ENCODE measurements around the gene PIGN. TPM values are rescaled to one million over a fixed set of nuclear protein-coding genes. Genes with fewer than 3 reads are reported as not detected.
"Not testable (repeated sequence)": the region's sequence is repeated elsewhere in the genome, so short reads cannot be mapped to it uniquely, and the experiment has no call there.

PIGN gene
- total RNA-seq, 1 donor = 22.9 TPM

DNA sequence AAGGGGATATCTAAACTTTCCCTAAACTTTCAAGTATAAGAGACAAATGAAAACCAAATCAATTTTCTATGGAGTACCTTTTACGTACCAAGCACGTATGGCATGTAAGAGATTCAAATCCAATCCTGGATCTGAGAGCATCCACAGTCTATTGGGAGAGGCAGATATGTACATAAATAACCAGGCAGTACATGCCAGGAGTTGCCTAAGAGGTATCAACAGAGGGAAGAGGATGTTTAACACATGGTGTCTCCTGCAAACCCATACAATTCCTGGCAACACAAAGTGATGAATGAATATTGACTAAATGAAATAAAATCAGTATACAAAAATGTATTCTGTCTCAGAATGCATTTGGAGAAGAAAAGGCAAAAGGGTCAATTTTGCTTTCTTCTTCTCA lies 116.6 kb downstream of the PIGN start:
- no peak for DNase-seq (ENCODE audit: low read depth in 2 of 3, low spot score in 2 of 3)

DNA sequence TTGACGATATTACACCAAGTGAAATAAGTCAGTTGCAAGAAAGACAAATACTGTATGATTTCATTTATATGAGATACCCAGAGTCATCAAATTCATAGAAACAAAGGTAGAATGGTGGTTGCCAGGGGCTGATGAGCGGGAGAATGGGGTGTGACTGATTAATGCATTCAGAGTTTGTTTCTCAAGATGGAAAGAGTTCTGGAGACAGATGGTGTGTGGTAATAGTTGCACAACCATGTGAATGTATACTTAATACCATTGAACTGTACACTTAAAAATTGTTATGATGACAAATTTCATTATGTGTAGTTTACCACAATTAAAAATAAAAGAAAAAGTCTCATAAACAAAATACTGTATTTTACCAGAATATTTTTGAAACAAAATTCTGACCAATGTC lies 117.3 kb downstream of the PIGN start:
- no peak for DNase-seq (ENCODE audit: low read depth in 2 of 3, low spot score in 2 of 3)

DNA sequence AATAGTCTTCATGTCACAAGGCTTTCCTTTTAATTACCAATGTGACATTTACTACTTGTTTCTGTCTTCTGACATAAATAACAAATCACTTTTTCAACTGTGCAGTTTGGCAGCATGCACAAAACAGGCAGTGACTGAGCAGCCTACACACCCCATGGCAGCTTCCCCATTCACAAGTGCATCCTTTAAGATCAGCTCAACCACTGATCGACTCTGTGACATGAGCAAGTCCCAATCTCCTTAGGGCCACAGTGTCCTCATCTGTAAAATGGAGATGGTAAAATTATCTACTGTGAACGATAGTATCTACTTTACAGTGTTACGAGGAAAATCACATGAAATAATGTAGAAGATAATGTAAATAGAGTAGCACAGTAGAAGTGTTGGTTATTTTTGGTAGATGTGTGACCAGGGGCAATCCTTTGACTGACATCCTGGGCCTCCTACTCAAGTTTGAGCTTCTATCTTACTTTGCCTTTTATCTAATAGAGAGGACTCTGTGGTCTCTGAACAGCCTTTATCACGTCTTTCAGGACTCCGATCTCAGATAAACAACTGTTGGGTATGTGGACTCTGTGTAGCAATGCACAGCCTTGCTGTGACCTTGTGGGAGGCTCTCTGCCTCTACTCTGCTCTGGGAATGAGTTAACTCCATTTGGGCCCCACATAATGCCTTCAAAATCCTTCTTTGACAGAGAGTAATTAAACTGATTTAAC lies 120.6 kb downstream of the PIGN start:
- no peak for DNase-seq (ENCODE audit: low read depth in 2 of 3, low spot score in 2 of 3)

DNA sequence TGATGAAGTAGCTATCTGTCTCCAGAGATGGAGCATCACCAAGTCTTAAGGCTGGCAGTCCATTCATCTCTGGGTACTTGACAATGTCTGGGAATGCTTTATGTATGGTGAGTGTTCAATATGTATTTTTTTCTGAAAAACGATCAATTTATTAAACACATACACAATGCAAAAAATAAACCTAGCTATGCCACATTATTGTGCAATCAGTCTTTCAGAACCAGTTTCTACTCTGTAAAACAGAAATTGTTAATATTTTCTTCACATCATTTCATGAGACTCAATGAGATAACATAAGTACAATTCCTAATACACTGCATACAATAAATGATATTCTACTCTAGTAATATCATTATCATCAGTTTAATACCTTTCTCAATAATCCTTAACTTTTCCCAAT lies 122.5 kb downstream of the PIGN start:
- no peak for DNase-seq (ENCODE audit: low read depth in 2 of 3, low spot score in 2 of 3)

DNA sequence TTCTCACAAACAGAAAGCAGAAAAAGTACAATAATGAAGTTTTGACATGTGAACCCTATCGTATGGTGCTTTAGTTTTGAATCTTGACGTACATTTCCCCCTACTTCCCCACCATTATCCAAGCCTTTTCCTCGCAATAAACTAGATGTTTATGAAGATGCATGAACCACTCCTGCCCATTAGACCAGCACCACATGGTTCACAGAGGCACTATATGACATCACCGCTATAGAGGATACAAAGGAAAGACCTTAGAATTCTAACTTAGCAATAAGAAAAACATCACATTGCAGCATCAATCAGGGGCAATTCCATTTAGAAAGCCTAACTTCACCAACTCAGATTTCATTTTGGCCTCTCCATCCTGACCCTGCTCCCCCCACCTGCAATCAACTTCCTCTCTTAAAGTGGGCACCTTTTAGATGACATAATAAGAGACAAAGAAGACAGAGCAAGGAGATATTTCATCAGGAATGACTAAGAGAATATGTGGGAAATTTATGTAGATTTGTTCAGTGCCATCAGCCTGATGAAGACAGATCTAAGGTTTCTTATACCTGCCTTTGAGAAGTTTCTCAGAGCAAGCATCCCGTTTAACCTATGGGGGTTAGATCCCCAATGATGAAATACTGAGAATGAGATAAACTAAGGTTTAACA lies 124.9 kb downstream of the PIGN start:
- no peak for DNase-seq (ENCODE audit: low read depth in 2 of 3, low spot score in 2 of 3)

DNA sequence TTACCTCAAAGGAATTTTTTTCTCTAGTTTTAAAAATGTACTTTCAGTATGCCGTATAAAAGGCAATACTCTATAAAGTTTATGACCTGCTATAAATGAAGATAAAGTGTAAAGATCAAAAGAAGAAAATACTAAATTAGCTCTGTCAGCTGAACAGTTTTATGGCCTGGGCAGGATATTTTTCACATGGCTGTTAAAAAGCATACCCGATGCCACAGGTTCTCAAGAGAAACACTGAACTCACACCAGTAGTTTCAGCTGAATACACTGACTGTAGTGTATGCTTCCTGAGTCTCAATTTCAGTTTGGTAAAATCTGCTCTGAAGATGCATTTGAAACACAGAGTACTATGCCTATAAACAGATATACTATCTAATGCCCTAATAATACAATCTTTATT lies 126.0 kb downstream of the PIGN start:
- no peak for DNase-seq (ENCODE audit: low read depth in 2 of 3, low spot score in 2 of 3)

DNA sequence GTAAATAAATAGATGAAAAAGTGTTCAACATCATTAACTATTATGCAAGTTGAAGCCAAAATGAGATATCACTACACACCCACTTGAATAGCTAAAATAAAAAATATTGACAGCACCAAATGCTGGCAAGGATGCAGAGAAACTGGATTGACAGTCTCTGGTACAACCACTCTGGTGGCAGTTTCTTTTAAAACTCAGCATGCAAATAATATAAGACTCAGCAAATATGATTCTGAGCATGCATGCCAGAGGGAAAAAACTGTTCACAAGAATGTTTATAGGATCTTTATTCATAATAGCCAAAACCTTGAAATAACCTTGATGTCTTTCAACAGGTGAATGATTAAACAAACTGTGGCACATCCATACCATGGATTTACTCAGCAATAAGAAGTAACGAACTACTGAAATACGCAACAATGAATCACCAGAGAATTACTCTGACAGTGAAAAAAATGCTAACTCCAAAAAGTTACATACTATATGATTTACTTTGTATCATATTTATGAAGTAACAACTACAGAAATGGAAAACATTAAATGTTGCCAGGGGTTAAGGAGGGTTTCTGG lies 131.8 kb downstream of the PIGN start:
- DNase-seq (ENCODE audit: low read depth in 2 of 3, low spot score in 2 of 3) = no peak

DNA sequence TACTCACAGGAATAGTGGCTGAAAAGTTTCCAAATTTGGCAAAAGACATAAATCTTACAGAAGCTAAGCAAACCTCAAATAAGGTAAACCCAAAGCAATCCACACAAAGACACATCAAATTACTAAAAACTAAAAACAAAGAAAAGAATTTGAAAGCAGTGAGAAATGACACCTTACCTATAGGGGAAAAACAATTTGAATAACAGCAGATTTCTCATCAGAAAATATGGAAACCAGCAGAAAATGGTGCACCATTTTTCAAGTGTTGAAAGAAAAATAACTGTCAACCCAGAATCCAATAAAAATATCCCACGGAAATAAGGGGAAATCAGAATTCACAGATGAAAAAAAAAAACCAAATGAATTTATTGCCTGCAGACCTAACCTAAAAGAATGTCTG lies 138.6 kb downstream of the PIGN start:
- DNase-seq (ENCODE audit: low read depth in 2 of 3, low spot score in 2 of 3) = no peak

DNA sequence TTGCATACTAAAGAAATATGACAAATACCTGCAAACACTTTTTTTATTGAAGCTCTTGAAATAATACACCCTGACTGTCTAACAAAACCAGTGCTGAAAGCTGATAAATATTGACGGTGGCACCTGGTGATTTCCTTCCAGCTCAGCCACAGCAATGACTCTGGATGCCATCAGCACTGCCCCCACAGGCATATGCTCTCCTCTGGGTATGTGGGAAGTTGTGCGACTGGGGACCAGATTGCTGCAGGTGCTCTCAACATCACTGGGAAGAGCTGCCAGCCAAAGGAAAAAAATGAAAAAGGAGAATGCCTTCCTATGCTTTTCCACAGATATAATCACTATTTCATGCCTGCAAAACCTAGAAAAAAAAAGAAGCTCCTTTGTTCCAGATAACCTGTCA lies 141.5 kb downstream of the PIGN start:
- DNase-seq (ENCODE audit: low read depth in 2 of 3, low spot score in 2 of 3) = no peak

DNA sequence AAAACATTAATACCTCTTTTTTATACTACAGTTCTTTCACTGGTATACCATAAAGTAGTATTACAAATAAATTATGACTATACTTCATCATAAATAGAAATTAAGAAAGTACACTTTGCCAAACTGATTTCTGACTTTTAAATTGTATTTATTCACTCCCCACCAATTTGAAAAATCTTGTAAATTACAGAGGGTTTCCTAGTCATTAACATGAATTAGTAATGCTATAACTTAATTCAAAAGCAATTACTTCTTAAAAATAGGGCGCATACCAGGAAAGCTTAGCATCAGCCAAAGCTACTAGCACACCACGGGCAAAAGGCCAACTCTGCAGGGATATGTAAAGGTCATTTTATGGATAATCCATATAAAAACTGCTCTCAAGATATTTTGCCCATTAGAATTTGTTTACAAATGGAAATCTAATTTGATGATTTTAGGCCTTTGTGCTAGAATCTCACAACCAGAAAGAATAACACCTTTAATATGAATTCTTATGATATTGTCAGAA lies 142.3 kb downstream of the PIGN start:
- DNase-seq (ENCODE audit: low read depth in 2 of 3, low spot score in 2 of 3) = no peak

DNA sequence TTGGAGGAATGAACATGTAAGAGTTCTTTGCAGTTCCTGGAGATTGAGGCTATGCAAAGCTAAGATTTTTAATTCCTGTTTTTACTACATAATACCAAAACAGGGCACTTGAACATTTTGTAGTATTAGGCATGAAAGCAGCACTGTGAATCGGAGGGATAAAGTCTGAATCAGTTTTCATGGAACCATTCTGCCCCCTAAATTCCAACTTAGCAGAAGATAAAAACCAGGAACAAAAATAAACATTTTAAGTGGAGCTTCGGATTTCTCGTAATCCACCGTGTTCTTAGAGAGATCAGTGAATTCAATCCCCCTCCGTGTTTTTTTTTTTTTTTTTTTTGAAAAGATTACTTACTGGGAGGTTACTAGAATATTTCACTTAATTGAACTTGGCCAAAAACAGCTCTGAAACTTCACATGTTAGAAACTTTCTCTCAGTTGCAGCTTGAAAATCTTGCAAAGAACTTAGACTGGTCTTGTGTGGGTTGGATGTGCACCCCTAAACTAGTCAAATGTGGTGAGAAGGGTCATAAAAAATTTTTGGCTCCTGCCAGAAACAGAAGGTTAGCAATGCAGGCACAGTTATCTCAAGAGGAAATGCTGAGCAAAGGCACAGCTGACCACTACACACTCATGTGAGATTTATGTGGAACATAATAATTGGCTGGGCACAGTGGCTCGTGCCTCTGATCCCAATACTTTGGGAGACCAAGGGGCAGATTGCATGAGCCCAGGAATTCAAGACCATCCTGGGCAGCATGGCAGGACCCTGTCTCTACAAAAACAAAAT lies 148.7 kb downstream of the PIGN start:
- no peak for DNase-seq (ENCODE audit: low read depth in 2 of 3, low spot score in 2 of 3)

DNA sequence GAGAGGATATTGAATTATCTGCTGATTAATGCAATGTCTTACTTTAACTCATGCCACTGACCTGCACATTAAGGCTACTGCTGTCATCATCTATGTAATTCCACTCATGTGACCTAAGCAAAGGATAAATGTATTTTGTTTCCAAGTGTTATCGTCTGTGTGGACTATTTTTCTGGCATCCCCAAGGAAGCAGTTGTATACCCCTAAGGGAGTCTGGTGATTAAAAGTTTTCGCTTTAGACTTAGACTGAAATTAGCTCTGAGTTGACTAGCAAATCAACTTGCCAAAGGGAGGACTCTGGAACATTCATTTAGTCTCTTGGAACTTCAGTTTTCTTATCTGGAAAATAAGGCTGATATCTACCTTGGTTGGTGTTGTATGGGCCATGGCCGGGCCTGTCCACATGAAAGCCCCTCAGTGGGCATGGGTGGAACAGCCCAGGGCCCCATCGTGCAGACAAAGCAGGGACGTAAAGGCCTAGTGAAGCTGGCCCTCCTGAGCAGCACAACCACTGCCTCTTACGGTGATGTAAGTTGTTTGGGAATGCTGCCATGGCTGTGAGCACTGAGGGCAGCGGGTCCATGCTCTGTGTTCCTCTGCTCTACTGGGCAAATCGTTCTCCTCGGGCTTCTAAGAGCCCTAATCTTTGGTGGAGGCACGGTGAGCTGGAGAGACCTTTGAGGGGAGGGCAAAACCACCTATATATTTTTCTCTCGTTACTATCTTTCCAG lies 149.7 kb downstream of the PIGN start:
- DNase-seq (ENCODE audit: low read depth in 2 of 3, low spot score in 2 of 3) = no peak

DNA sequence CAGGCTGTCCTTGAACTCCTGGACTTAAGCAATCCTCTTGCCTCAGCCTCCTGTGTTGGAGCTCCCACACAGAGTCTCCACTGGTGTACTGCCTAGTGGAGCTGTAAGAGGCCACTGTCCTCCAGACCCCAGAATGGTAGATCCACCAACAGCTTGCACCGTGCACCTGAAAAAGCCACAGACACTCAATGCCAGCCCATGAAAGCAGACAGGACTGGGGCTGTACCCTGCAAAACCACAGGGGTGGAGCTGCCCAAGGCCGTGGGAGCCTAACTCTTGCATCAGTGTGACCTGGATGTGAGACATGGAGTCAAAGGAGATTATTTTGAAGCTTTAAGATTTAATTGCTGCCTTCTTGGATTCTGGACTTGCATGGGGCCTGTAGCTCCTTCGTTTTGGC lies 152.6 kb downstream of the PIGN start:
- DNase-seq (ENCODE audit: low read depth in 2 of 3, low spot score in 2 of 3) = not testable (repeated sequence)

DNA sequence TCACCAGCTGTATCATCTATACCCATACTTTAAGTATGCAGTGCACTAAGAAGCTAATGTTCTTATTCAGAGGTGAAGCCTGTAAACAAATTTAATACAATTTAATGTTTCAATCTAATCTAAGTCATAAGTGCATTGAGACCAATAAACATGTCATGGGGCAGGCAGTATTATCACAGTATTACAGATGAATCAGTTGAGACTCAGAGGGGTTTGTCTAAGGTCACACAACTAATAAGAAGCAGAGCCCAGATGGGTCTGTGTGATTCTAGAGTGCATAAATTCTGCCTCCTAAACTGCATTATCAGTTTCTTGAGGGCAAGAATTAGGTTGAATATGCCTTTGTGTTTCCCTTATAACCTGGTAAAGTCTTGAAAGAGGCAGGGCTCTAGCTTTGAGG lies 153.1 kb downstream of the PIGN start:
- DNase-seq (ENCODE audit: low read depth in 2 of 3, low spot score in 2 of 3) = no peak

DNA sequence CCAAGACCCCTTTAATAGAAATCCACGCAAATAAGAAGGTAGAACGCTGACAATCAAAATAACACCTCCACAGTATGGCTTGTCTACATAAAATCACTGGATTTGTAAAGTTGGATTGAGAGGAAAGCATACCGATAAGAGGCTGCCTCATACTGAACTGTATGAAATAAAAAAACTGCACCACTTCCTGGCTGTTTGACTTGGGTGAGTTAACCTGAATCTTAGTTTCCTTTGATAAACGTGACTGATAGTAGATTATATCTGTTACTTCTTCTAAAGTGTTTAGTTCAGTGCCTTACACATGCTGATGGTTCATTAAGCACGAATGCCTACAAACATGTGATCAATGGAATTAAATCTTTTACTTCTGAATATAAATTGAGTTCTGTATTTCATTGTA lies 153.6 kb downstream of the PIGN start:
- no peak for DNase-seq (ENCODE audit: low read depth in 2 of 3, low spot score in 2 of 3)

DNA sequence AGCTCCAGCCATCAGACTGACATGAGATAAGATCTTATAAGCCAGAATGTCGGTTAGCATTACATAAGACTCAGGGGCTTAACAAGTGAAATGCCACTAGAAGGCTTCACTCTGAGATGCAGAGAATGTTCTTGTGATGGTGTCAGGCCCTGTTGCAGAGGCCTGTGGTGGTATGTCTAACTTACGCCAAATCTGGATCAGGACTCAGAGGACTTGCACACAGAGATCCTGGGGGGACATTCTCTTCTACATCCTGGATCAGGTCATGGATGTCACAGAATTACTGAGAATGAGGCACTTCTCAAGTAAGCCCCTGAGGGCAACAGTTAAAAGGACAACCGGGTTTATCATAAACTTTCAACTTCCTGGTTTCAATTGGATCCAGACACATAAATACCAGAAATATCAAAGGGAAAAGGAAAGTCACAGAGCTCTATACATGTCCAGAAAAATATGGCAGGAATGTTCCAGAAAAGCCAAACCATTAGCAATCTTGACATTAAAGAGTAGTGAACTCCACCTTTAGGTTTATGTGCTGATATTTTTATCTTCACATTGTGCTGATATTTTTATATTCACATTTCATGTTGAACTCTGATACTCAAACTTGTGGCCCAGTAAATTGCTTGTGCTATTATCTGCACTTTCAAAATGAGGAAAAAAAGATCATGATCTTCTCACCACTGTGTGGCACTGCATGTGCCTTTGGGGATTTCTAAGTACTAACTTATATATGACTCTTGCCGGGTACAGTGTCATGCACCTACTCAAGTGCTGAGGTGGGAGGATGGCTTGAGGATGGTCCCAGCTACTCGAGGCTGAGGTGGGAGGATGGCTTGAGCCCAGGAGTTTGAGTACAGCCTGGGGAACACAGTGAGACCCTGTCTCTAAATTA lies 156.5 kb downstream of the PIGN start:
- DNase-seq (ENCODE audit: low read depth in 2 of 3, low spot score in 2 of 3) = peak in 1 of 3 donors; percentile 15

DNA sequence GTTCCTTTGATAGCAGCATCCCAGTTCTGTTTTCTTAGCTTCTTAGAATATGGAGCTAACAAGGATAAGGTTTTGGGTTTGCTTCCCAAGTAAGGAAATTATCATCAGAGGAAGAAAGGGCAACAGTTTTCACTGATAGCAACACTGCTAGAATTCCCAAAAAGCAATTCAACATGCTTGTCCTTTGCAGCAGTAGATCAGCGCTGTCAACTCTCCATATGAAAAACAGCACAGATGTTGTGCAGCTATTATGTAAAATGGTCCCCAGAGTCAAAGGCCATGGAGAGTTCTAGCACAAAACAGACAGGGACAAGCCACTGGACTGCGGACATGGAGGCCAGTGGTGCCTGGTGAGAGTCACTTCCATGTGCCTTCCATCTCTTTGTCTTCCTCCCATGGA lies 158.1 kb downstream of the PIGN start:
- DNase-seq (ENCODE audit: low read depth in 2 of 3, low spot score in 2 of 3) = no peak

DNA sequence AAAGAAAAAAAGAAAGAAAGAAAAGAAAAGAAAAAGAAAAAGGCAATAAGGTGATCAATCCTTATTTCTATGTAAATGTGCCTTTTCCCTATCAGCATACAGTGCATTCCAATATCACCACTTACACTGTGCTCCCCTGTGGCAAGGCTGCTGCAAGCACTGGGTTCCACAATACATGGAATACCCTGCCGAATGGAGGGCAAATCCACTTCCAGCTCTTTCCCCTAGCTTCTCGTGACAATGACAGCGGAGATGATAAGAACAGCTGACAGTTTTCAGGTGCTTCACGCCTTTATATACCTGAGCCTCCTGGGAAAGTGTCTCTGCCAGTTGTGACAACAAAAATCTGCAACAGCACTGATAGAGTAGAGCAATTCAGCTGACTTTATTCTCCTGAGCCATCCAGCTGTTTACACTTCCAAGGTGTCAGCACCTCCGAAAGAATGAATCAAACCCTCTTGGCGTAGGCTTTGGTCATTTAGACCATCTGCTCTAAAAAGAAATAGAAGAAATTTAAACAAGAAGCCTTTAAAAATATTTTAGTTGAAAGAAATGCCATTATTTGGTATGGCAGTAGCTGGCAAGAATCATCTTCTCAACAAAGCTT lies 158.8 kb downstream of the PIGN start:
- no peak for DNase-seq (ENCODE audit: low read depth in 2 of 3, low spot score in 2 of 3)

DNA sequence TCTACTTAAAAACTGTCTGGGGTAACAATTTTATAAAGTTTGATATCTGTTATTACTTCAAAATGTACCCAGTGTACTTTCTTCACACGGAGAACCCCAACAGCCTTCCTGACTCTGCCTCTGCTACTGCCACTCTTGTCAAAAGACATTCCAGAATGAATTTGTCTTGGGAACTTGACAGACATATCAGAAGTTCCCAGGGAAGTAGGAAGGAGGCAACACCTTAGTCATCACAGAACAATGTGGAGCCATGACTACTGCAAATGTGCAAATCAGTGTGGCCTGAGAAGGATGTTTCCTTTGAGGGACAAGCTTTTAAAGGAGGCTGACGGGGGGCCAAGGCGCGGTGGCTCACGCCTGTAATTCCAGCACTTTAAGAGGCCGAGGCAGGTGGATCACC lies 160.3 kb downstream of the PIGN start:
- no peak for DNase-seq (ENCODE audit: low read depth in 2 of 3, low spot score in 2 of 3)

All from hematopoietic multipotent progenitor cell (in vitro differentiated cells).